Activated CD4-positive, CD25-positive, alpha-beta regulatory T cell (primary cell): ENCODE data around the gene TRMT5.
A peak's percentile ranks its signal among the peaks of the same experiment; 100 is the strongest.

Source experiments
- DNase-seq, 4 experiments: peaks; one replicate each; lab custom pipeline; 2025; lab: John Stamatoyannopoulos, UW

The TRMT5 gene, protein sequence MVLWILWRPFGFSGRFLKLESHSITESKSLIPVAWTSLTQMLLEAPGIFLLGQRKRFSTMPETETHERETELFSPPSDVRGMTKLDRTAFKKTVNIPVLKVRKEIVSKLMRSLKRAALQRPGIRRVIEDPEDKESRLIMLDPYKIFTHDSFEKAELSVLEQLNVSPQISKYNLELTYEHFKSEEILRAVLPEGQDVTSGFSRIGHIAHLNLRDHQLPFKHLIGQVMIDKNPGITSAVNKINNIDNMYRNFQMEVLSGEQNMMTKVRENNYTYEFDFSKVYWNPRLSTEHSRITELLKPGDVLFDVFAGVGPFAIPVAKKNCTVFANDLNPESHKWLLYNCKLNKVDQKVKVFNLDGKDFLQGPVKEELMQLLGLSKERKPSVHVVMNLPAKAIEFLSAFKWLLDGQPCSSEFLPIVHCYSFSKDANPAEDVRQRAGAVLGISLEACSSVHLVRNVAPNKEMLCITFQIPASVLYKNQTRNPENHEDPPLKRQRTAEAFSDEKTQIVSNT

DNA sequence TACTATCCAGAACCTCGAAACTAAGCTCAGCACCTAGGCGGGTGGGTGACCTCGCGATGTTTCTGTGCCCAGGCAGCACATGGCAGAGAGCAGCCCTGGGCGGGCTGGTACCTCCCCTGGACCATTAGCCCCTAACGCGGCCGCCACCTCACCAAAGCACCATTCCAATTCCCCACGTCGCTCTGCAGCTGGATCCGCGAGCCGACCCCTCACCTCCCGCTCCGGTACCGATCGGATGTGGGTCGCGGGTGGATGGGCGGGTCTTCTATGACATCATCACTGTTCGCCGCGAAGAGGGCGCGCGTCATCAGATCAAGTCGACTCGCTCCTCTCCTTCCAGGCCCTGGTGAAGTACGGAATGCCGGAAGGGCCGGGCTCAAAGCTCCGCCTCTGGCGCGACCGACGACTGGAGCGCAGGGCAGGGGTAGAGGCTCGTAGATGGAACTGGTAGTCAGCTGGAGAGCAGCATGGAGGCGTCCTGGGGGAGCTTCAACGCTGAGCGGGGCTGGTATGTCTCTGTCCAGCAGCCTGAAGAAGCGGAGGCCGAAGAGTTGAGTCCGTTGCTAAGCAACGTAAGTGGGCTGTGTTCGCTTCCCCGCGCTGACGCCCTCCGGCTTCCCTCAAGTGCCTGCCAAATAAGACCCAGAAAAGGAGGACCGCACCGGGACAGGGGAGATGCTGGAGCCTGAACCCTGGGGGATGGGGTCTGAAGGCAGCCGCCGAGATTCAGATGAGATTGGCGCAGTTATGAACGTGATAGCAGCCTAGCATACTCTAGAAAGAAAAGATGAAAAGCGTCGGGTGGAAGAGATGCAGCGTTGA is at the start of gene TRMT5, which contains the start of gene SLC38A6:
TSS of gene TRMT5 (minus strand) at position 269 of the 822 bp plus-strand sequence. CDS start at position 163, 106 bp downstream.
TSS of gene SLC38A6 (plus strand) at position 435 of the 822 bp plus-strand sequence. CDS start at position 468, 33 bp downstream.
- peak; percentile 71 to 82 (median 77) for DNase-seq

DNA sequence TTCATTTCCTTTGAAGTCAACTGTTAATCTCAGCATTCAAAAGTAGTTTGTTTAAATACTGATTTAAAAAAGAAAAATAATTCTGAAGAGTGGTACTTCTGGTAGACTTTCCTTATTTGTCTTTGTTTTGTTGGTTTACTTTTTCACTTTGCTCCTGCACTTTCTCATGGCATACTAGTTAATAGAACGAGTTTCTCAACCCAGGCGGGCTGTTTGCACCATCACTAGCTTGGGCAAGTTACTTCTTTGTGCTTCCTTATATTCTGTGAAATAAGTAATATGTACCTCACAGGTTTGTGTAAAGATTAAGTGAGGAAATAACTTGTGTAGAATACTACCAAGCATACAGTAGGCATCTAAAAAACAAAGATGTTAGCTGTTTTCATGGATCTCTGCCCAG is 45.6 kb upstream of the TRMT5 start:
- no peak for DNase-seq

DNA sequence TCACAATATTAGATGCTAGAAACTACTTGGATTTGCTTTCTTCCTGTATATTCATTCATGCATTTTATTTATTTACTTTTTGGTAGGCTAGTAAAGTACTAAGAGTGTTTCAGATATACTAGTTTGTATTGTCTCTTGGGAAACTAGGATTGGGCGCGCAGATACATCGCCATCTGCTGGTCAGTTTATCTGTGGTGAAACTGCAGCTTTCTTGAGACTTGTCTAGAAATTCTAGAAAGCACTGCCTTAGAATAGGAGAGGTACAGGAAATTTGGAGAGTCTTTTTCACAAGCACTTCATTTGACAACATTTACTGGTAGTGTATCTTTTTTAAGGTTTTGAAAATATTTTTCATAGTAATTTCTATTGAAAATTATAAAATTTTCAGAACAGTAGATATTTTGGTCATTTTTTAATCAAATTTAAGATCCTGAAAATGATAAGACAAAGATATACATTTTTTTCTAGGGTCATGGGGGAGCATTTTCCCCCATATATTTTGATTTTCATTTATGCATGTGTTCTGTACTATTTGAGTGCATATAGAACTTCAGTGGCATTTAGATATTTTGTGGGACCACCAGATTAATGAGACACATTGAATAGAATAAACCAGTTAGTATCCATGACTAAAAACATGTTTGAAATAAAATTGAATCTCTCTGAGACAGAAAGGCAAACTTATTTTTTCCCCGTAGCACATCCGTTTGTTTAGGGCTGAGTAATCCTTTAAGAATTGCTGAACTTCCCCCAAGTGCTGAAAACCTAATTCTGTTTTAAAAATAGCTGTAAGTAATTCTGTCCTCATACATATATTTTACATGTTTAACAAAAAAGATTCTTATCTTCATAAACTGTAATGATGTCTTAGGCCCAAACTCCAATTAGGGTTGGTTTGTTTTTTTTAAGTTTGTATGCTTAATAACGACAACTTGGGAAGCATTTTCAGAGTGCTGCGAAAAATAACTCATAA is 44.7 kb upstream of the TRMT5 start:
- DNase-seq: peak in 1 of 4 experiments; percentile 15

DNA sequence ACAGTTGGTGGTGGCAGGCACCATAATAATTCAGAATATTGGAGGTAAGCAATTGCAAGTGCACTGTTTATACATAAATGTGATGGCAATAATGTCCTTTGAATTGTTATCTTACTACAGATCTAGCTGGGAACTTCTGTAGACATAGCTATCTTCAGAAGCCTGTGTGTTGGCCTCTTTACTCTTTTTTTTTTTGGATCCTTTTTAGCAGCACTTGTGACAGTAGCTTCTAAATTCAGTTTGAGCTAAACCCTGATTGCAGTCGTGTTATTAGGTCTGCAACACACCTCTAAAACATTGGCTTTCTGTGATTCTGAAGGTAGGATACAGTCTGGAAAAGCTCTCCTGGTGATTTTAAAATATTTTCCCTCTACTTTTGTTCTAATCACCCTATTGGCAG is 38.7 kb upstream of the TRMT5 start:
- no peak for DNase-seq

DNA sequence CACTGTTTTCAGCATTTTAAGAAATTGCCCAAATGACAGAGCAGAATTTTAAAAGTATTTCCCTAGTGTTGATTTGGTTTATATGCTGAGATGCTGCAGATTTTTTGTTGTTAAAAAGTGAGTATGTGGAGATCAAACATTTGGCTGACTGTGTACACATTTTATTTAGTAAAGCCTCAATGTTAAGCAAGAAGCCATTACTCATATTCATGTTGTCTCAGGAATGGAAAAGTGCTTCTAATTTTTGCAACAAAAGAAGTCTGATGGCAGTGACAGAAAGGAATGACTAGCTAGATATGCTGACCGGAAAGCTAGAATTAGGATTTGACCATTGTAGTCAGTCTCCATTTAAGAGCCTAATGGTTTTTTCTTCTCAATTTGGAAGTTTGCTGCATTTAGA is 22.7 kb upstream of the TRMT5 start:
- DNase-seq: no peak

DNA sequence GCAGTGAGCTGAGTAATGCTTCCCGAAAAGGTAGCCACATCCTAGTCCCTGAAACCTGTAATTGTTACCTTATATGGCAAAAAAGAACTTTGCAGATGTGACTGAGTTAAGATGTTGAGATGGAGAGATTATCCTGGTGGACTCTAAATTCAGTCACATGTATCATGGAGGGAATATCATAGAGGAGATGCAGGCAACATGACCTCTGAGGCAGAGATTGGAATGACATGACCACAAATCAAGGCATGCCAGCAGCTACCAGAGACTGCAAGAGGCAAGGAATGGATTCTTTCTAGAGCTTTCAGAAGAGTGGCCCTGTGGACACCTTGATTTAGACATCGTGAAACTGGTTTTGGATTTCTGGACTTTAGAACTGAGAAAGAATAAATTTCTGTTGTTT is 18.7 kb upstream of the TRMT5 start:
- DNase-seq: no peak

DNA sequence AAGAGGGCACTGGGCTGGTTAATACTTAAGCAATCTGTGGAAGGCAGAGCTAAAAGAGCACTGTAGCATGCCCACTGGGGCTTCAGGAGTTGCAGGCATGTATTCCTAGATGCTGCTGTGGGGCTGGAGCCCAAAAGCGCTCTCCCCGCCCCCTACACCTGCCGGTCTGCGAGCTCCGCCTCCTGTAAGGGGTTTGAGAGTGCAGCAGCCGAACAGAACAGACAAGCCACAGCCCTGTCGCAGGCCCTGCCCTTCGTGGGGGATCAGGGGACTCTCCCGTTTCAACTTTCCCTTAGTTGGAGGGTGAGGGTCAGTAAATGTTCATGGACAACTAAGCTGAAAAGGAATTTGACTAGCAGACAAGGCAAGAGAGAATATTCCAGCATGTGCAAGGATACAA is 17.7 kb upstream of the TRMT5 start:
- no peak for DNase-seq

DNA sequence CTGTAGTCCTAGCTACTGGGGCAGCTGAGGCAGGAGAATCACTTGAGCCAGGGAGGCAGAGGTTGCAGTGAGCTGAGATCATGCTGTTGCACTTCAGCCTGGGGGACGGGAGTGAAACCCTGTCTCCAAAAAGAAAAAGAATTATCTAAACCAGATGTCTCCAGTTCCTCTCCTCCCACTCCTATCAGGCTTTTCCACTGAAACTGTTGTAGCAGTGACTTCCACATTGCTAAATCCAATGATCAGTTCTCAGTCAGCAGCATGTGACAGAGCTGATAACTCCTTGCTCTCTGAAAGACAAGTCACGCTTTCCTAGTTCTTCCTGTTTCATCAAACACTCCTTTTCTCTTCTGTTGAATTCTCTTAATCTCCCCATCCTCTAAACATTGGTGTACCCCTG is 8.7 kb upstream of the TRMT5 start:
- no peak for DNase-seq

DNA sequence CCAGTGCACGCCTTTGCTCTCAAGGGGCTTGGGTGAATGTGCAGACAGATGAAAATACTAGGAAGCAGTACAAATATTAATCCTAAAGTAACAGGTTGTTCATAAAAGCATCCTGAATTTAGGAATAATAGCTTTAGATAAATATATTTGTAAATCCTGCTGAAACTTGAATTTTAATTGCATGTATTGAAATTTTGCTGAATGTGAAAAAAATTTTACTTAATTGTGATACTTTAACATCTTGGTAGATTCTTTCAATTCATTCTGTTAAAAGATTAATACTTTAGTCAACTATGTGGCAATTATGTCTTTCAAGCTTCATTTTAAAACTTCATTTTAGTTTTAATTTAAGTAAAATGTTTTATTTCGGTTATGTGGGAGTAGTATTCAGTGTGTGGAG is 5.6 kb upstream of the TRMT5 start:
- DNase-seq: no peak

DNA sequence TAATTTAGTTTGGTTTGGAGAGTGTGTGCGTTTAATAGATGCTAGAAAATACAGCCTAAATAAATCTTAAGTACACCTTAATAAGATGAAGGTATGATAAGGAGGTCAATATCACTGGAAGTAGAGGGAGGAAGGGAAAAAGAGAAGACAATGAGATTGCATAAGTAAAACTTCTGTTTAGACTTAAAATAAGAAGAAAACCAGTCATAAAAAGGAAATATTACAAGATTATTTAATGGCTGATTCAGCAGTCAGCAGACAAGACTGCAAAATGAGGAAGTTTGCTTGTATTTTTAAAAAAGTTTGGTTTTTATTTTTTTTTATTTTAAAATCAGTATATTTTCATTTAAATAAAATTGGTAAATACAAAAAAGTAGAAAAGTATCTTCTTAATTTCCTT is 3.3 kb upstream of the TRMT5 start:
- DNase-seq: no peak

DNA sequence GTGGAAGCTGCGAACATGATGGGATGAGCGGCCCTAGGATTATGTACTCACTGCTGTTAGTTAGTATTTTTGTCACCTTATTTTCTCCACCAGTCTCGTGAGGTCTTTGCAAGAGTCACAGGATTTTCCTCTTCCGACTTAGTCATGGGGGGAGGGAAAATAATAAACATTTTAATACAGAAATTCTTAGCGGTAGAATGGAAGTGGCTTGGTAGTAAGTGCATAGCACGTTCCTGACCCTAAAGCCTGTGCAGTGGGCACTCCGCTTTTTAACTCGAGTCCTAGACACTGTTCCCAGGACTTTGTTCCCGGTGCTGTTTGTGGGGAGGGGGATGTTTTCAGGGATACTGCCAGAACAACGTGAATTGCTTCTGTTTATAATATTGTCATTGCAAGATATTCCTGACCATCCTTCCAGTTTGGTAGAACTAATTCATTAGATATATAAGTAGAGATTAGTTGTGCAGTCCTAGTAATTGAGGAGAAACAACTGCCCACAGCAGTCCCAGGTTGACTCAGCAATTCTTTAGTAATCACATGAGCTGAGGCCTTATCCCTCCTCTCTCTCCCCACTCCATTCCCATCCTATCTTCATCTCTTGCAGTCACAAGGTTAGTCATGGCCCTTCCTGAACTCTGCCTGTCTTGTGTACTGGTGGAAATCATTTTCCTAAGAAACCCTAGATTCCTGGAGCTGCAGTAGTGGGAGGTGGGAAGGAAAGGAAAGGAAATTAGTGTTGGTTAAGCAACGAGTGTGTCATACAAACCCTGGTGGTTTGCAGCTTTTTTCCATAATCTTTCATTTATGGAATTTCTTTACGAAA is 965 bp upstream of the TRMT5 start:
- no peak for DNase-seq

DNA sequence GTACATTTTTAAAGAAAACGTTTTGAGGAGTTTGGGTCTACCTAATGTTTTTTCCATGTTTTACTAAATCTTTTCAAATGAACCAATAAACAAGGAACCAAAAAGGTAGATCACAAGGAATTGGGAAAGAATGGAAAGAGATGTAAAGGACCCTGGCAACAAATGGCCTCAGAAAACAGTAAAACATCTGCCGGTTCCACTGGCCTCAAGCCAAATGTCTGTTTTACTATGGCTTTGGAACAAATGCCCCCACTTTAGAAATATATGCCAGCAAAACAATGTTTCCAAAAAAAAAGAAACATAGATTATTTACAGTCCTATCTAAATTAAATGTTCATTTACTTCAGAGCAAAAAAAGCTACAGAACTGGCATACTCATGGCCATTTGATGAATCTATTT is 3.0 kb downstream of the TRMT5 start:
- no peak for DNase-seq

DNA sequence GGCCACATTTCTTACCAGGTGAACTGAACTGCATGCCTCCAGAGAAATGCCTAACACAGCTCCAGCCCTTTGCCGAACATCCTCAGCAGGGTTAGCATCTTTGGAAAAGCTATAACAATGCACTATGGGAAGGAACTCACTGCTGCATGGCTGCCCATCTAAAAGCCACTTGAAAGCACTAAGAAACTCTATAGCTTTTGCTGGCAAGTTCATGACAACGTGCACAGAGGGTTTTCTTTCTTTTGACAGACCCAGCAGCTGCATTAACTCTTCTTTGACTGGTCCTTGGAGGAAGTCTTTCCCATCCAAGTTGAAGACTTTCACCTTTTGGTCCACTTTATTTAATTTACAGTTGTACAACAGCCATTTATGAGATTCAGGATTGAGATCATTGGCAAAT is 5.3 kb downstream of the TRMT5 start:
- no peak for DNase-seq

DNA sequence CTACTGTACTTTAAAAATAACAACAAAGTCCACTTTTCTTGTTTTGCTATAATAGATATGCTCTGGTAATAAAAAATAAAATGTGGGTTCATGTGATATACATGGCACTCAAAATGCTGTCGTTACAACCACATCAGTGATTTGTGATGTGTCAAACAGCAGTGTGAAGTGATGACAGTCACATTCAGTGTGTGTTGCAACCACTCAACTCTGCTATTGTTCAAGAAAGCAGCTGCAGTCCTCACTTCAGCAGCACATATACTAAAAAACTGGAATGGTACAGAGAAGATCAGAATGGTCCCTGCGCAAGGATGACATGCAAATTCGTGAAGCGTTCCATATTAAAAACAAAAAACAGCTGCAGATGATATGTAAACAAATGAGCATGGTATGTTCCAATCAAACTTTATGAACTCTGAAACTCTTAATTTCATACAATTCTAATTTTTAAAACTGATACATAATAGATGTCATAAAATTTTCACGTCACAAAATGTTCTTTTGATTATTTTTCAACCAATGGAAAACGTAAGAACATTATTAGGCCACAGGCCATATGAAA is 6.7 kb downstream of the TRMT5 start:
- no peak for DNase-seq

DNA sequence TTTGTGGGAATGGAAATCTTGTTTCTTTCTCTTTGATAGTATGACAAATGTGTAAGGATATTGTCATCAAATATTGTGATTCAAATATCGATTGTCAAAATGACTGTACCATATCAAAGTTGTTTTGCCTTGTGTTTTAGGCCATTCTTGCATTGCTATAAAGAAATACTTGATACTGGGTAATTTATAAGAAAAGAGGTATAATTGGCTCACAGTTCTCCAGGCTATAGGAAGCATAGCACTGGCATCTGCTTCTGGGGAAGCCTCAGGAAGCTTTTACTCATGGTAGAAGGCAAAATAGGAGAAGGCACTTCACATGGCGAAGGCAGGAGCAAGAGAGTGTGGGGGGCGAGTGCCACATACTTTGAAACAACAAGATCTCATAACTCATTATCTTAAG is 7.8 kb downstream of the TRMT5 start:
- no peak for DNase-seq

DNA sequence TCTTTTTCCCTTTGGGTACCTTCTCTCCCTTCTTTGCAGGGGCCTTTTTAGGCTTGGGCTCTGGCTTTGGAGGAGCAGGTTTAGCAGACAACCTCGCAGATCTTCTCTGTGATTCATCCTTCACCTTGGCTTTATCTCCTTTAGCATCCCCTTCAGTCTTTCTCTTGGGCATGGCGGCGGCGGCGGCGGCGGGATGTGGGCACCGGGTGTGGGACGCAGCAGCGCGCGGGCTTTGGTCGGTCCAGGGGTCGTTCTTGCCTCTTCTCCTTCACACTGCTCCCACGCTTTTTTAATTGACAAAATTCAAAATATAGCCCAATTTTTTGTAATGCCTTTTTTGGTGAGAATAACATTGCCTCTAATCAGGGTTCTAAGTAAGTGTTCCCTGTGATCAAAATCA is 8.6 kb downstream of the TRMT5 start:
- no peak for DNase-seq

DNA sequence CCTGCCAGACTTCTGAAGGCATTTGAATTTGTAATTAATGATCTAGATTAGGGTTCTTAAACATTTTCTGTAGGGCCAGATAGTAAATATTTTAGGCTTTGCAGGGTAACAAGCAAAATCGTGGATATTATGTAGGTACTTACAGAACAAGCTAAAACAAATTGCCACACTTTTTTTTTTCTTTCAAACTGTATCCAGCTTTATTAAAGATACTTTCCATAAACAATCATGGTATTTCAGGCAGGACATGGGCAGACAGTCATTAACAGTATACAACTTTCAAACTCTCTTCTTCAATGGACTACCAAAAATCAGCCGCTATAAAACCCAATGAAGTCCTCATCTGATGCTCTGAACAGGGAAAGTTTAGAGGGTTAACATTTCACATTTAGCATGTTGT is 9.6 kb downstream of the TRMT5 start:
- DNase-seq: no peak

DNA sequence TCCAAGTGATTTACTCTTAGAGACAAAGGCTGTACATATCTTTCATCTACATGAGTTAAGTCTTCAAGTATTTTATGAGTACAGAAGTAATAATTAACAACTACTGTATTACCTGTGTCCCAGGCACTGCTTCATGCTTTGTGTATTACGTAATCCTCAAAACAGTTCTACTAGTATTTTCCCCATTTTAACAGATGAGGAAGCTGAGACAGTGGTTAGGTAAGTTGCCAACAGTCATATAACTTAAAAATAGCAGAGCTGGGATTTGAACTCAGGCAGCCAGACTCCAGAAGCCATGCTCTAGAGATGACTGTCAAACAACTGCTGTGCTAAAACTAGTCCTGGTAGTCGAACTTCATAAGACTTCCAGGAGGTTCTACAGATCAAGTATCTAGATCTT is 10.7 kb downstream of the TRMT5 start:
- DNase-seq: no peak

DNA sequence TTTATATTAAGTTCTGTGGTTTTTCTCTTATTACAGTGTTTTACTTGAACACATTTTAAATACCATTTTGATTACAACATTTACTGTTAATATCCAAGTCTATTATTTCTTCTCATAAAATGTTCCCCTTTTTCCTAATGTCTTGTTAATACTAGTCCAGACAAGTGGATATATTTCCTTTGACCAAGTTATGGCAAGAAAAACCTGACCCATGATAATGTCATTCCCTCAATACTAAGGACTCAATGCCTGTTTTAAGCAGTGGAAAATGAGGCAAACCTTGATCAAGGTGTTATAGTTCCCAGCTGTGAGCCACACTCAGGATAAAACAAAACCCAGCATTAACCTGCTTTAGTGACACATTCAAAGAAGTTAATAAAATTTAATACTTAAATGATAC is 12.2 kb downstream of the TRMT5 start:
- no peak for DNase-seq

DNA sequence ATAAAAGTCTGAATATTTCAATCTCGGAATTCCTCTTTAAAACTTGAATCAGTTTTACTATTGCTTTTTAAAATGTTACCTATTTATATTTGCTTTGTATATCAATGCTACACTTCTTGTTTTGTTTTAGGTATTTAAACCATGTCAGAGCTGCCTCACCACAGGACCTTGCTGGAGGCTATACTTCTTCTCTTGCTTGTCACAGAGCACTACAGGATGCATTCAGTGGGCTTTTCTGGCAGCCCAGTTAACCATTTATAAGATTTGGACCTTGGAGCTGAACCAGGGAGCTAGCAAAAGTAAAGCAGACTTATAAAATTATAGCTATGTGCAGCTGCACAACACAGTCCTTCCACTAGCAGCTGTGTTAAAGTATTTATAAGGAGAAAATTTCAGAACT is 12.8 kb downstream of the TRMT5 start:
- no peak for DNase-seq

DNA sequence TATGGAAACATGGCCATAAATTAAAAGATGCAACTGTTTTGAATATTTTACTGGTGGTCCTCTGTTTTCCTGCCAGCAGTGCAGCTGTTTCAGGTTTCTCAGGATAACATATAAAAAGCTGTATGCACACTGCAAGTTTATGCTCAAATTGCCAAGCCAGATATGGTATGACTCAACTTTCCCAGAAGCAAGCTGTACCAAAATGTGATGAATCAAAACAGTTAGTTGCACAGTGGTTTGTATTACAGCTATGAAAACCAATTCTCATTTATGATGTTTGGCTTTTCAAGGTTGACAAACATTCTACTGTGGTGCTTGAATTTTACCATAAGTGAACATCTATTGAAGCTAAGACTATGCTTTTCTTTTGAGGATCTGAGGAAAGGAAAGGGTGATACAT is 15.5 kb downstream of the TRMT5 start:
- no peak for DNase-seq
